ENCODE measurements around the gene TSSK2.

GRCh38 chr22:19117111-19117512 lies 14.0 kb upstream of the TSSK2 start:
- TF ChIP-seq FOSL1 (IDR thresholded peaks at IDR 0.05; ENCODE audit: insufficient read depth, low read depth, low read length), result no peak
- no peak for TF ChIP-seq SRF (IDR thresholded peaks at IDR 0.05; ENCODE audit: low read depth, low read length)
- no peak for TF ChIP-seq JUND (IDR thresholded peaks at IDR 0.05; ENCODE audit: low read length)
- TF ChIP-seq CTCF (IDR thresholded peaks at IDR 0.05; ENCODE audit: control extremely low read depth in 1 of 3, insufficient read depth in 1 of 3, low read depth in 1 of 3, low read length in 3 of 3), result no peak
- TF ChIP-seq JUN (IDR thresholded peaks at IDR 0.05; ENCODE audit: low read depth, low read length), result no peak
- TF ChIP-seq NRF1 (IDR thresholded peaks at IDR 0.05; ENCODE audit: low read depth, low read length), result no peak
- TF ChIP-seq TAF1 (IDR thresholded peaks at IDR 0.05; ENCODE audit: low read depth, low read length), result no peak
- TF ChIP-seq KDM4A (IDR thresholded peaks at IDR 0.05; ENCODE audit: low read depth, low read length, severe bottlenecking), result no peak
- no peak for TF ChIP-seq HDAC2 (IDR thresholded peaks at IDR 0.05; ENCODE audit: borderline replicate concordance in 1 of 2, low read depth in 2 of 2, low read length in 2 of 2)
- TF ChIP-seq E2F6 (IDR thresholded peaks at IDR 0.05), result no peak
- TF ChIP-seq EGR1 (IDR thresholded peaks at IDR 0.05; ENCODE audit: borderline replicate concordance, low read depth, low read length), result no peak
- TF ChIP-seq POLR2A (IDR thresholded peaks at IDR 0.05; ENCODE audit: control extremely low read depth in 1 of 2, low read depth in 2 of 2, low read length in 2 of 2), result no peak

Data from H1 (cell line).